IMR-90 (cell line): ENCODE results near the gene DIABLO.

ENCODE experiments used
- CTCF ChIP-seq: conservative IDR thresholded peaks from 2 replicates; pipeline ENCODE4 v1.5.1; 2012; ENCODE audit warnings: mild to moderate bottlenecking, low read depth, low read length, improper control_type of control experiment
- MAZ ChIP-seq: IDR thresholded peaks from 2 replicates; pipeline ENCODE4 v1.6.1; 2012; ENCODE audit warnings: low read depth, mild to moderate bottlenecking, low read length, improper control_type of control experiment, moderate library complexity, borderline replicate concordance
- MXI1 ChIP-seq: IDR thresholded peaks from 2 replicates; pipeline ENCODE4 v1.6.1; 2012; ENCODE audit warnings: low read depth, mild to moderate bottlenecking, low read length, moderate library complexity, borderline replicate concordance
- POLR2A ChIP-seq: IDR thresholded peaks from 2 replicates; pipeline ENCODE4 v1.6.1; 2012; ENCODE audit warnings: mild to moderate bottlenecking, low read depth, low read length
- RAD21 ChIP-seq: IDR thresholded peaks from 2 replicates; pipeline ENCODE4 v1.6.1; 2012; ENCODE audit warnings: low read length, improper control_type of control experiment
- SMC3 ChIP-seq: fragments of 150-350 bp; IDR thresholded peaks from 2 replicates; pipeline ENCODE4 v1.6.1; 2016; ENCODE audit warnings: low read depth, mild to moderate bottlenecking, antibody characterized with exemption, low read length, moderate library complexity
- USF2 ChIP-seq: fragments of 150-350 bp; IDR thresholded peaks from 2 replicates; pipeline ENCODE4 v1.6.1; 2017; ENCODE audit warnings: mild to moderate bottlenecking, antibody characterized with exemption, low read length, low read depth

GRCh38 chr12:122182887-122183587 is 42.8 kb downstream of the DIABLO start, which contains the start of gene LRRC43:
- TF ChIP-seq CTCF: no peak
- TF ChIP-seq POLR2A: no peak
- TF ChIP-seq MAZ: no peak
- TF ChIP-seq SMC3: no peak
- no peak for TF ChIP-seq USF2
- TF ChIP-seq MXI1: no peak
- no peak for TF ChIP-seq RAD21
